Panc1 (cell line): ENCODE results near the gene THAP6. TPM values are rescaled to one million over a fixed set of nuclear protein-coding genes. Genes with fewer than 3 reads are reported as not detected.
"Not testable (repeated sequence)": the region's sequence is repeated elsewhere in the genome, so short reads cannot be mapped to it uniquely, and the experiment has no call there.

Source experiments
- ATAC-seq: fragments of 200-7000 bp; cut with Tn5 transposase; 2 replicates; pipeline ENCODE4 v1.9.1; 2020; ENCODE audit warnings: mild to moderate bottlenecking, moderate library complexity
- BruUV-seq: library from RNA; stranded (reverse); fragments of 400-500 nt; replicated peaks from 2 replicates; lab custom pipeline; 2021; lab: Mats Ljungman, UMichigan
- CTCF ChIA-PET: fragments of 300-600 bp; sonication (Branson Sonifier 250); formaldehyde crosslinking; loops from one replicate; lab custom pipeline; 2022; ENCODE audit warnings: antibody characterized with exemption; lab: Charles Lee
- POLR2A ChIA-PET: fragments of 300-600 bp; sonication (Branson Sonifier 250); formaldehyde crosslinking; loops from one replicate; lab custom pipeline; 2022; ENCODE audit warnings: antibody characterized with exemption; lab: Charles Lee
- DNase-seq: peaks from one replicate; pipeline ENCODE4 v3.0.0-alpha.2; 2010; ENCODE audit warnings: low read depth, low spot score
- H3K27ac ChIP-seq: 2 replicates; pipeline ENCODE4 v1.5.1; 2011; ENCODE audit warnings: mild to moderate bottlenecking, low read length, inconsistent platforms
- H3K27me3 ChIP-seq: fragments of 200-500 bp; sonication (Bioruptor generic); 2 replicates; pipeline ENCODE4 v1.6.0; 2014; ENCODE audit warnings: low read length, inconsistent platforms; ENCODE audit not compliant: control insufficient read depth, insufficient read depth
- H3K36me3 ChIP-seq: fragments of 200-500 bp; sonication (Bioruptor generic); 2 replicates; pipeline ENCODE4 v1.5.1; 2014; ENCODE audit warnings: inconsistent platforms, mild to moderate bottlenecking, low read length, moderate library complexity; ENCODE audit not compliant: control insufficient read depth, insufficient read depth
- H3K4me1 ChIP-seq: 2 replicates; pipeline ENCODE4 v1.5.1; 2011; ENCODE audit warnings: inconsistent platforms, mild to moderate bottlenecking, low read length, moderate library complexity; ENCODE audit not compliant: control insufficient read depth, insufficient read depth
- H3K4me3 ChIP-seq, 2 experiments: 2 replicates each; pipeline ENCODE4 v1.5.1; 2011 to 2012; ENCODE audit warnings: low read depth in 2 of 2, low read length in 2 of 2, mild to moderate bottlenecking in 2 of 2, inconsistent platforms in 1 of 2, moderate library complexity in 1 of 2
- H3K9me3 ChIP-seq: fragments of 200-500 bp; sonication (Bioruptor generic); 2 replicates; pipeline ENCODE4 v1.5.1; 2014; ENCODE audit warnings: low read depth, mild to moderate bottlenecking, inconsistent platforms, low read length, moderate library complexity; ENCODE audit not compliant: control insufficient read depth, insufficient read depth
- CTCF ChIP-seq: fragments of 450-650 bp; IDR thresholded peaks from 2 replicates; pipeline ENCODE4 v1.5.1; 2017; ENCODE audit warnings: mild to moderate bottlenecking
- POLR2AphosphoS5 ChIP-seq: IDR thresholded peaks from 2 replicates; pipeline ENCODE4 v1.6.1; 2012; ENCODE audit warnings: mild to moderate bottlenecking, low read depth, low read length, moderate library complexity
- REST ChIP-seq, 2 experiments: IDR thresholded peaks; 2 replicates each; pipeline ENCODE4 v1.6.1; 2011 to 2012; ENCODE audit warnings: low read depth in 2 of 2, control low read depth in 1 of 2, low read length in 1 of 2, mild to moderate bottlenecking in 1 of 2, moderate library complexity in 1 of 2; ENCODE audit not compliant: insufficient read depth in 1 of 2
- SIN3A ChIP-seq: IDR thresholded peaks from 2 replicates; pipeline ENCODE4 v1.6.1; 2012; ENCODE audit warnings: low read depth, mild to moderate bottlenecking, low read length, moderate library complexity, borderline replicate concordance; ENCODE audit not compliant: insufficient read depth
- TCF7L2 ChIP-seq: IDR thresholded peaks from 2 replicates; pipeline ENCODE4 v1.6.1; 2011; ENCODE audit warnings: mild to moderate bottlenecking, low read depth, low read length, inconsistent platforms
- in situ Hi-C: cut with HindIII; loops from 2 replicates; pipeline ENCODE4 v1.10.0; 2016; ENCODE audit warnings: low sequenced_read_pairs, low pct_unique_long_range_greater_than_20kb
- intact Hi-C: fragments of 100-400 bp; cut with micrococcal nuclease; formaldehyde crosslinking; loops from one replicate; pipeline ENCODE4 v1.10.0; 2022; ENCODE audit not compliant: unreplicated experiment
- total RNA-seq: library from RNA; stranded (reverse); gene quantifications from one replicate; pipeline ENCODE4 v1.2.1, GENCODE V29; 2021; ENCODE audit not compliant: unreplicated experiment

Gene THAP6
- total RNA-seq, 1 experiment from 2014 or later: 13.9 TPM

GRCh38 chr4:75516144-75516543 lies 1.9 kb downstream of the THAP6 start:
- no TSS peak for BruUV-seq
- H3K27me3 ChIP-seq: no peaks in the 10 kb centered on the region
- TF ChIP-seq CTCF (no peak), POLR2AphosphoS5 (no peak), TCF7L2 (no peak), REST (IDR thresholded peaks at IDR 0.05; ENCODE audit: insufficient read depth in 1 of 2, low read depth in 2 of 2, low read length in 1 of 2) (no peak), SIN3A (no peak)
- in situ Hi-C loops: no loop called here
- H3K4me1 ChIP-seq: peaks cover 11% of the 10 kb centered on the region
- no peak overlapping the region for H3K27ac ChIP-seq
- H3K4me3 ChIP-seq: no peak overlapping the region
- intact Hi-C loops: no loop called here
- H3K36me3 ChIP-seq: peaks cover 7% of the 10 kb centered on the region
- ATAC-seq: no peak
- CTCF ChIA-PET: no interaction called here
- H3K9me3 ChIP-seq: no peaks in the 10 kb centered on the region
- POLR2A ChIA-PET: no interaction called here
- DNase-seq: no peak

GRCh38 chr4:75519452-75519851 lies 5.2 kb downstream of the THAP6 start:
- H3K4me3 ChIP-seq, H3K4me1 ChIP-seq, CTCF ChIA-PET, ATAC-seq, H3K9me3 ChIP-seq, DNase-seq, BruUV-seq, H3K36me3 ChIP-seq, POLR2A ChIA-PET, in situ Hi-C loops, H3K27ac ChIP-seq, H3K27me3 ChIP-seq, intact Hi-C loops: not testable (repeated sequence)

GRCh38 chr4:75525086-75525485 lies 10.8 kb downstream of the THAP6 start:
- Histone ChIP-seq H3K9me3 (no peaks in the 10 kb centered on the region), H3K4me1 (no peaks in the 10 kb centered on the region), H3K4me3 (no peak overlapping the region), H3K27ac (no peak overlapping the region), H3K27me3 (no peaks in the 10 kb centered on the region), H3K36me3 (peaks cover 12% of the 10 kb centered on the region)
- intact Hi-C loops (no loop called here), in situ Hi-C loops (no loop called here)
- no peak for ATAC-seq
- CTCF ChIA-PET: no interaction called here
- TF ChIP-seq TCF7L2 (no peak), SIN3A (no peak), CTCF (no peak), POLR2AphosphoS5 (no peak), REST (IDR thresholded peaks at IDR 0.05; ENCODE audit: insufficient read depth in 1 of 2, low read depth in 2 of 2, low read length in 1 of 2) (no peak)
- no peak for DNase-seq
- POLR2A ChIA-PET: interaction anchor here (0.6 kb wide), 1 partner anchor 8 kb away, joined by 3 read pairs; no protein-coding TSS in a partner anchor
- no TSS peak for BruUV-seq
